HPDE6-E6E7 (cell line): ENCODE data around the gene RASA3.
"Not testable (repeated sequence)": the region's sequence is repeated elsewhere in the genome, so short reads cannot be mapped to it uniquely, and the experiment has no call there.

ENCODE experiments used
- DNase-seq: peaks from one replicate; pipeline ENCODE4 v3.0.0; 2011; ENCODE audit warnings: missing footprints; ENCODE audit errors: extremely low spot score

The RASA3 gene

GRCh38 chr13:114081761-114082681 lies 50.4 kb downstream of the RASA3 start:
- DNase-seq: no peak

- DNase-seq: no peak
These were observed 51.5 kb downstream of the RASA3 start for GRCh38 chr13:114080739-114081561.

- DNase-seq: no peak
These were observed 52.6 kb downstream of the RASA3 start for GRCh38 chr13:114079601-114080536.

DNA sequence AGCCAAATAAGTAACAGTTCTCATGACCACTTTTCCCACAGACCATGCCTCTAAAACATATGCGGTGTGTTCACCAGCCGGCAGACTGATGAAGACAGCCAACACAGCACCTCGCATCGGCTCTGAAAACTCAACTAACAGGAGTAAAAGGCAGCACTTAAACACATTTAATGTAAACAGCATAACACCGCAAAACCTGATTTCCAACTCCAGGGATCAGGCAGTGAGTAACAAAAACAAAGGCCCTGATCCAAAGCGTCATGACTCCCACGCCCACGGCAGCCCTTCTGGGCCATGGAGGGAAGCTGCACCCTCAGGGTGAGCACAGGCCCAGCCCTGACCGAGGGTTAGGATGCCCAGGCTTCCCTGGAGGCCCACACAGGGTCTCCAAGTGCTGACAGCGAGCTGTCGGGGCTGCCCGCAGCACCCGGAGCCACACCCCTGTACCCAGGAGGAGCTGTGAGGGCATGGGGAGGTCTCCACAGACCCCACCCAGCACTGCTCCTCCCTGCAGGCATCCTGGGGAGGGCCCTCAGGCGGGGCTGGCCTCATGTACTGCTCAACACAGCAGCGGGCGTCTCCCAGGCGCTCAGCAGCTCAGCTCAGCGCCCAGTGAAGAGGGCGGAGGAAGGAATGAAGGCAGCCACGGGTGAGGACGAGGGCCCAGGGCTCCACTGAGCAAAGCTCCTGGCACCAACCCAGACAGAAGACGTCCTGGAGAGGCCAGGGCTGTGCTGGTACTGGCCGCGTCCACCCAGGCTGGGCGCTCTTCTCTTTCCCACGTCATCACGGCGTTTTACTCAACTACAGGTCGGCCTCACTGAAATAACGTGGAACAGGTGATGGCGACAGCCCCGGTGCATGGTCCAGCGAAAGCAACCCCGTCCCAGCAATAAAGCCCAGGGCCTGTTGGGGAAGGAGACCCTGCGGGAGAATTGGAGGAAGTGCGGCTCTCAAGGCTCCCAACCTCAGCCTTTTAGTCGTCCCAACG lies 53.7 kb downstream of the RASA3 start:
- peak; percentile 85 for DNase-seq

- DNase-seq: no peak
These were observed 54.5 kb downstream of the RASA3 start for GRCh38 chr13:114077933-114078325.

DNA sequence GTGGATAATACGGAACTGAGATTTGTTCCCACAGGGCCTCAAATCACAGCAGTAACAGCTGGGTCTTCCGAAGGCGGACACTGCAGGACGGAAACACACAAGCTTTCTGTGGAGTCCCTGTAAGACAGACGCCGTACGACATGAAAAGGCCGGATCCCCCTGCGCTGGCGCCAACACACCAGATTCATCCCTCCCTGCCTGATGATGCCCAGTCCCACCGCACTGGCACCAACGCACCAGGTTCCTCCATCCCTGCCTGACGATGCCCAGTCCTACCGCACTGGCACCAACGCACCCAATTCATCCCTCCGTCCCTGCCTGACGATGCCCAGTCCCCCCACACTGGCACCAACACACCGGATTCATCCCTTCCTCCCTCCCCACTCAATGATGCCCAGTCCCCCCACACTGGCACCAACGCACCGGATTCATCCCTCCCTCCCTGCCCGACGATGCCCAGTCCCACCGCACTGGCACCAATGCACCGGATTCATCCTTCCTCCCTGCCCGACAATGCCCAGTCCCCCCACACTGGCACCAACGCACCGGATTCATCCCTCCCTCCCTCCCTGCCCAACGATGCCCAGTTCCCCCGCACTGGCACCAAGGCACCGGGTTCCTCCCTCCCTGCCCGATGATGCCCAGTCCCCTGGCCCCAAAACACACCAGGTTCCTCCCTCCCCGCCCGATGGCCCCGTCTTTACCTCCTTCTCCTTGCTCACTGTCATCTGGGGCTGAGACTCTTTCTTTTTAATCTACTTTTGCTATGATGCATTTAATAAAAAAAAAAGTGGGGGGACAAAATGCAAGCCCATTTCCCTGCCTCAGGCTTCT lies 55.1 kb downstream of the RASA3 start:
- no peak for DNase-seq

GRCh38 chr13:114076329-114077090 lies 55.9 kb downstream of the RASA3 start:
- no peak for DNase-seq

GRCh38 chr13:114075811-114076210 lies 56.6 kb downstream of the RASA3 start:
- not testable (repeated sequence) for DNase-seq

GRCh38 chr13:114074671-114075315 lies 57.6 kb downstream of the RASA3 start:
- DNase-seq: no peak

- no peak for DNase-seq
These were observed 58.4 kb downstream of the RASA3 start for GRCh38 chr13:114073881-114074612.

GRCh38 chr13:114072421-114072820 lies 60.0 kb downstream of the RASA3 start:
- DNase-seq: no peak

- DNase-seq: no peak
These were observed 60.4 kb downstream of the RASA3 start for GRCh38 chr13:114071991-114072390.

- DNase-seq: no peak
These were observed 61.0 kb downstream of the RASA3 start for GRCh38 chr13:114071410-114071809.

GRCh38 chr13:114070098-114070799 lies 62.2 kb downstream of the RASA3 start:
- DNase-seq: no peak

DNA sequence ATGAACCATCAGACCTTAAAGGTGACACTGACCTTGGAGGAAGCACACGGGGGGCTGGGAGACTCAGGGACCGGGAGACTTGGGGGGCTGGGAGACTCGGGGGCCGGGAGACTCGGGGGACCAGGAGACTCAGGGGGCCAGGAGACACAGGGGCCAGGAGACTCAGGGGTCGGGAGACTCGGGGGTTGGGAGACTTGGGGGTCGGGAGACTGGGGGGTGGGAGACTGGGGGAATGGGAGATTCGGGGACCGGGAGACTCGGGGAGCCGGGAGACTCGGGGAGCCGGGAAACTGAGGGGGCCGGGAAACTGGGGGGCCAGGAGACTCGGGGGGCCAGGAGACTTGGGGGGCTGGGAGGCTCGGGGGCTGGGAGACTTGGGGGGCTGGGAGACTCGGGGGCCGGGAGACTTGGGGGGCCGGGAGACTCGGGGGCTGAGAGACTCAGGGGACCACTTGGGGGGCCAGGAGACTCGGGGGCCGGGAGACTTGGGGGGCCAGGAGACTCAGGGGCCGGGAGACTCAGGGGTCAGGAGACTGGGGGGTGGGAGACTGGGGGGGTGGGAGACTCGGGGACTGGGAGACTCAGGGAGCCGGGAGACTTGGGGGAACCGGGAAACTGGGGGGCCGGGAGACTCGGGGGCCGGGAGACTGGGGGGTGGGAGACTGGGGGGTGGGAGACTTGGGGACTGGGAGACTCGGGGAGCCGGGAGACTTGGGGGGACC lies 62.9 kb downstream of the RASA3 start:
- DNase-seq: no peak

DNA sequence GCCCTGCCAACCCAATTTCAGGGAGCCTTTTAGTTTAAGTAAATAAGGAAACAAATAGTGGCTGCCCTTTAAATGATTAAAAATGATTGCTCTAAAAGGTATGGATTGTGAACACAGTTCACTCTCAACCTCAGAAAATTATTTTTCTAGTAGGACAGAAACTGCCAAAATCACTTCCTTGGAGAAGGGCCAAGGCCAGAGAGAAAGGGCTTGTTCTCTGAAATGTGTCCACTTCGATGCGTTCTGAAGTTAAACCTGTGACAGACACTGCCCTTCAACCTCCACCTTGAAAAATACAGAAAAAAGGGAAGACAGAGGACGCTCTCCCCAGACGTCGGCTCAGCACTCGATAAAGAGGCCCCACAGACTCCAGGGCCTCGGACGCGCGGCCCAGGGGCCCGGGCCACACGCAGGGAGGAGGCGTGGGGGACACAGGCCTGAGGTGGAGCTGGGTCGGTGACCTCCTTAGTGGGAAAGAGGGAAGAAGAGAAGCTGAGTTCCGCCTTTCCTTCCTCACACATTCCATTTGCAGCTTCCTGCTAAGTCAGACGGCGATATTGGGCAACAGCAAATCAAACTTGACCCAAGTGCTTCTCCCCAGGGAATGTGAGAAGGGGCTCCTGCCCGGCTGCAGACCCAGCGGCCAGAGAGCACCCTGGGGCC lies 63.6 kb downstream of the RASA3 start:
- DNase-seq: no peak
